ENCODE measurements around the gene SLC9A3. TPM values are rescaled to one million over a fixed set of nuclear protein-coding genes. Genes with fewer than 3 reads are reported as not detected.

SLC9A3 gene
- total and polyA plus RNA-seq, 2 experiments from 2014 or later = 1.2 to 1.7 TPM

DNA sequence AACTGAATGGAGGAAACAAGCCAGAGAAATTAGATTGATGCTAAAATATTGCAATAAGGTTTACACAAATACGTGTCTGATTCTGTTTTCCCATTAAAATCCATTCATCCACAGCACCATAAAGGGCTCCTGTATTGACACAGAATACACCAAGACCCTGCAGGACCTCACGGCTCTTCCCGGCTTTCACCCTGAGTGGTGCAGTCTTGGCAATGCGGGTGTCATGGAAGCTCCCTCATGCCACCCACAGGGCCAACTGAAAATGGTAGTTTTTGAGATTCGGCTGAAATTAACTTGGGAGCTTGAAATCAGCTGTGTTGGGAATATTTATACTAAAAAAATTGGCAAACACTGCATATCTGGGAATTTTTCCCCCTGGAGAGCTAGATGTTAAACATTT lies 98.5 kb downstream of the SLC9A3 start:
- in situ Hi-C loops (cut with MboI) = no loop called here
- Histone ChIP-seq H2AFZ (no peak overlapping the region), H3K9me2 (ENCODE audit: insufficient read depth) (no peaks in the 10 kb centered on the region), H3K4me2 (ENCODE audit: unreplicated experiment) (no peak overlapping the region), H3K27ac (no peak overlapping the region), H3K79me2 (ENCODE audit: insufficient read depth) (no peaks in the 10 kb centered on the region), H3K36me3 (ENCODE audit: low read depth) (peaks cover 4% of the 10 kb centered on the region; the same call in 1 of the 2 replicates), H3K27me3 (replicated peaks; ENCODE audit: insufficient read depth) (no peaks in the 10 kb centered on the region), H4K20me1 (ENCODE audit: insufficient read depth) (no peaks in the 10 kb centered on the region), H3F3A (ENCODE audit: insufficient read depth) (no peaks in the 10 kb centered on the region), H3K4me1 (ENCODE audit: insufficient read depth) (peaks cover 14% of the 10 kb centered on the region; the same call in 1 of the 2 replicates), H3K9ac (no peak overlapping the region), H3K4me3 (no peak overlapping the region), H3K9me3 (ENCODE audit: low read depth) (no peaks in the 10 kb centered on the region)
- TF ChIP-seq EZH2phosphoT487 (IDR thresholded peaks at IDR 0.05; ENCODE audit: insufficient read depth, low read depth) (no peak), EZH2 (IDR thresholded peaks at IDR 0.05; ENCODE audit: insufficient read depth, poor library complexity, severe bottlenecking) (no peak)
- WGBS, 2 experiments (ENCODE audit: low coverage in 1 of 2, low lambda C conversion rate in 2 of 2, missing lambda C conversion rate in 2 of 2) = 80 to 83% methylated on average over 5 of the region's 5 CpGs
- no peak for DNase-seq

GRCh38 chr5:424301-425110 lies 99.7 kb downstream of the SLC9A3 start:
- Histone ChIP-seq H3K9me3 (ENCODE audit: low read depth) (no peaks in the 10 kb centered on the region), H3K4me1 (ENCODE audit: insufficient read depth) (peaks cover 7% of the 10 kb centered on the region; the same call in 1 of the 2 replicates), H3K27ac (peak overlapping the region; percentile 9; the same call in 1 of the 2 replicates), H3K4me3 (no peak overlapping the region), H3K9ac (no peak overlapping the region), H4K20me1 (ENCODE audit: insufficient read depth) (no peaks in the 10 kb centered on the region), H3K79me2 (ENCODE audit: insufficient read depth) (no peaks in the 10 kb centered on the region), H3F3A (ENCODE audit: insufficient read depth) (0 out of 2 replicates have a peak, but pooled peaks cover under 1% of the 10 kb centered on the region), H3K4me2 (ENCODE audit: unreplicated experiment) (no peak overlapping the region), H2AFZ (no peak overlapping the region), H3K9me2 (ENCODE audit: insufficient read depth) (no peaks in the 10 kb centered on the region), H3K27me3 (replicated peaks; ENCODE audit: insufficient read depth) (no peaks in the 10 kb centered on the region), H3K36me3 (ENCODE audit: low read depth) (peaks cover 4% of the 10 kb centered on the region; the same call in 1 of the 2 replicates)
- peak; percentile 59 for DNase-seq
- no peak for TF ChIP-seq EZH2phosphoT487 (IDR thresholded peaks at IDR 0.05; ENCODE audit: insufficient read depth, low read depth)
- TF ChIP-seq EZH2 (IDR thresholded peaks at IDR 0.05; ENCODE audit: insufficient read depth, poor library complexity, severe bottlenecking) = no peak
- 73 to 79% methylated on average over 8 to 11 of the region's 11 CpGs for WGBS, 2 experiments (ENCODE audit: low coverage in 1 of 2, low lambda C conversion rate in 2 of 2, missing lambda C conversion rate in 2 of 2)
- in situ Hi-C loops (cut with MboI) = no loop called here

DNA sequence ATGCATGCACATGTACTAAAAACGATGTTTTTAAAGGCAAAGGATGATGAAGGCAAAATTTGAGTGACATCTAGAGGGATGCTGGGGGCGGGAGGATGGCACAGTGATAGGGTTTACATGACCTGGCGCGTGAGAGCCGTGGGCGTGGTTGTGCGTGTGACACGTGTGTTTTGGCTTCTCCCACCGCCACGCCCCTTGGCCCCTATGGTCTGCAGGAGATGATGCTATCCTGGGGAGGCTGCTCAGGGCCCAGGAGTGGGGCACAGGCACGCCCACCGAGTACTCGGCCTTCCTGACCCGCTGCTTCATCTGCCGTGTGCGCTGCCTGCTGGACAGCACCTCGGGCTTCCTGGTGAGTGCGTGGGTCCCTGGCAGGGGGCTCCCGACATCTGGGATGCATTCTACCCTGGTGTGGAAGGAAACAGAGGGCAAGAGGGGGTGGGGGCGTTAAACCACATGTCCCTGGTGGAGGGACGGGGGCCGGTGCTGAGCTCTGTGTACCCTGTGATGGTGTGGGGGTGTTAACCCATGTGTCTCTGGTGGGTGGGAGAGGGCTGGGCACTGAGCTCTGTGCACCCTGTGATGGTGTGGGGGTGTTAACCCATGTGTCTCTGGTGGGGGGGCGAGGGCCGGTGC lies 100.5 kb downstream of the SLC9A3 start:
- Histone ChIP-seq H3K4me3 (no peak overlapping the region), H4K20me1 (ENCODE audit: insufficient read depth) (no peaks in the 10 kb centered on the region), H3K27me3 (replicated peaks; ENCODE audit: insufficient read depth) (no peaks in the 10 kb centered on the region), H3K9me2 (ENCODE audit: insufficient read depth) (no peaks in the 10 kb centered on the region), H3F3A (ENCODE audit: insufficient read depth) (0 out of 2 replicates have a peak, but pooled peaks cover 4% of the 10 kb centered on the region), H3K4me1 (ENCODE audit: insufficient read depth) (peaks cover 7% of the 10 kb centered on the region; the same call in 1 of the 2 replicates), H3K9me3 (ENCODE audit: low read depth) (no peaks in the 10 kb centered on the region), H3K9ac (no peak overlapping the region), H3K36me3 (ENCODE audit: low read depth) (peaks cover 4% of the 10 kb centered on the region; the same call in 1 of the 2 replicates), H3K4me2 (ENCODE audit: unreplicated experiment) (no peak overlapping the region), H3K27ac (no peak overlapping the region), H3K79me2 (ENCODE audit: insufficient read depth) (no peaks in the 10 kb centered on the region; the same call in 1 of the 2 replicates), H2AFZ (no peak overlapping the region)
- no peak for DNase-seq
- WGBS, 2 experiments (ENCODE audit: low coverage in 1 of 2, low lambda C conversion rate in 2 of 2, missing lambda C conversion rate in 2 of 2) = 75% methylated on average over 22 to 24 of the region's 24 CpGs
- in situ Hi-C loops (cut with MboI) = no loop called here
- TF ChIP-seq EZH2 (IDR thresholded peaks at IDR 0.05; ENCODE audit: insufficient read depth, poor library complexity, severe bottlenecking) = no peak
- no peak for TF ChIP-seq EZH2phosphoT487 (IDR thresholded peaks at IDR 0.05; ENCODE audit: insufficient read depth, low read depth)

DNA sequence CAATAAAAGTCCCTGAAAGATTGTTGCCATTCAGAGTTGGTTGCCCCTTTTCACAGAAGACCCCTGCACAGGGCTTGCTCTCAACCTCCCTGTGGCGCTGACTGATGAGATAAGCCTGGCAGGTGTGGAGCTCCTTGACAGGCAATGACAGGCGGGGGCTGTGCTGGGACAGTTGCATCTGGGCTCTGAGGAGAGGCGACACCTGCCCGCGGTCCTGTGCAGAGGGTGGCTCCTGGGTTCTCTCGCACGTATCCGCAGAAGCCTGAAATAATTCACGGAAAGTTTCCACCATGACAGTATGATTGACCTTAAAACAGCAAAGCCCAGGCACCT lies 101.0 kb downstream of the SLC9A3 start:
- Histone ChIP-seq H3K4me1 (ENCODE audit: insufficient read depth) (peaks cover 12% of the 10 kb centered on the region; the same call in 1 of the 2 replicates), H3K9me2 (ENCODE audit: insufficient read depth) (no peaks in the 10 kb centered on the region), H3K4me3 (no peak overlapping the region), H3K27ac (no peak overlapping the region), H2AFZ (no peak overlapping the region), H3K36me3 (ENCODE audit: low read depth) (peaks cover 4% of the 10 kb centered on the region; the same call in 1 of the 2 replicates), H3F3A (ENCODE audit: insufficient read depth) (peaks cover 8% of the 10 kb centered on the region; the same call in 1 of the 2 replicates), H3K4me2 (ENCODE audit: unreplicated experiment) (no peak overlapping the region), H4K20me1 (ENCODE audit: insufficient read depth) (no peaks in the 10 kb centered on the region), H3K9me3 (ENCODE audit: low read depth) (no peaks in the 10 kb centered on the region), H3K9ac (no peak overlapping the region), H3K79me2 (ENCODE audit: insufficient read depth) (no peaks in the 10 kb centered on the region; the same call in 1 of the 2 replicates), H3K27me3 (replicated peaks; ENCODE audit: insufficient read depth) (no peaks in the 10 kb centered on the region)
- in situ Hi-C loops (cut with MboI) = no loop called here
- DNase-seq = no peak
- 95% methylated on average over 9 of the region's 9 CpGs for WGBS, 2 experiments (ENCODE audit: low coverage in 1 of 2, low lambda C conversion rate in 2 of 2, missing lambda C conversion rate in 2 of 2)
- TF ChIP-seq EZH2 (IDR thresholded peaks at IDR 0.05; ENCODE audit: insufficient read depth, poor library complexity, severe bottlenecking) (no peak), EZH2phosphoT487 (IDR thresholded peaks at IDR 0.05; ENCODE audit: insufficient read depth, low read depth) (no peak)

Measured in GM23248 (cell line).